DMS153 treated with DMSO at 0.1 percent for 48 hours (cell line): ENCODE measurements around the gene FERMT3.
A peak's percentile ranks its signal among the peaks of the same experiment; 100 is the strongest.
"Not testable (repeated sequence)": the region's sequence is repeated elsewhere in the genome, so short reads cannot be mapped to it uniquely, and the experiment has no call there.

ENCODE experiments used
- DNase-seq: peaks from one replicate; lab custom pipeline; 2025; ENCODE audit not compliant: unreplicated experiment; lab: John Stamatoyannopoulos, UW

The FERMT3 gene

GRCh38 chr11:64233913-64234586 lies 27.5 kb downstream of the FERMT3 start, which contains the start of gene VEGFB:
Gene VEGFB (plus strand): TSS chr11:64234584. CDS start chr11:64234834, 250 bp downstream.
- no peak for DNase-seq

- no peak for DNase-seq
These were observed 28.3 kb downstream of the FERMT3 start for GRCh38 chr11:64234647-64235379.

GRCh38 chr11:64235437-64236161 lies 29.1 kb downstream of the FERMT3 start:
- DNase-seq, result no peak

GRCh38 chr11:64237484-64237951 lies 31.0 kb downstream of the FERMT3 start:
- DNase-seq, result peak; percentile 96

- no peak for DNase-seq
These were observed 31.6 kb downstream of the FERMT3 start for GRCh38 chr11:64238076-64238475.

DNA sequence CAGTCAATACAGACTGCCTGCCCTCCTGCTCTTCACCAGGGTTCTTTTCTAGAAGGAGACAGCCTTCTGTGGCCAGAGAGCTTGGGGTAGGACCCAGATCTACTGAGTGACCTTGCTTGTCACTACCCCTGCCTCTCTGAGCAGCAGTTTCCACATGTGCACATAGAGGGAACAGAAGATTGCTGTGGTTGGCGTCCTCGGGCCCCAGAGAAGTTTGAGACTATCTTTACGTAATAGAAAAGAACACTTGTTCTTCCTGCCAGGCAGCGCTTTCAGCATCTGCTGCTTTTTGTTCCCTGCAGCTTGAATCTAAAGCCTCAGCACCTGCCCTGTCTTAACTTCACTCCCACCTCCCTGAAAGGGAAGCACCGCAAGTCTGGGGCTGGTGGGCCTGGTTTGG lies 32.5 kb downstream of the FERMT3 start:
- DNase-seq, result no peak

GRCh38 chr11:64239662-64240434 lies 33.3 kb downstream of the FERMT3 start:
- DNase-seq, result no peak

DNA sequence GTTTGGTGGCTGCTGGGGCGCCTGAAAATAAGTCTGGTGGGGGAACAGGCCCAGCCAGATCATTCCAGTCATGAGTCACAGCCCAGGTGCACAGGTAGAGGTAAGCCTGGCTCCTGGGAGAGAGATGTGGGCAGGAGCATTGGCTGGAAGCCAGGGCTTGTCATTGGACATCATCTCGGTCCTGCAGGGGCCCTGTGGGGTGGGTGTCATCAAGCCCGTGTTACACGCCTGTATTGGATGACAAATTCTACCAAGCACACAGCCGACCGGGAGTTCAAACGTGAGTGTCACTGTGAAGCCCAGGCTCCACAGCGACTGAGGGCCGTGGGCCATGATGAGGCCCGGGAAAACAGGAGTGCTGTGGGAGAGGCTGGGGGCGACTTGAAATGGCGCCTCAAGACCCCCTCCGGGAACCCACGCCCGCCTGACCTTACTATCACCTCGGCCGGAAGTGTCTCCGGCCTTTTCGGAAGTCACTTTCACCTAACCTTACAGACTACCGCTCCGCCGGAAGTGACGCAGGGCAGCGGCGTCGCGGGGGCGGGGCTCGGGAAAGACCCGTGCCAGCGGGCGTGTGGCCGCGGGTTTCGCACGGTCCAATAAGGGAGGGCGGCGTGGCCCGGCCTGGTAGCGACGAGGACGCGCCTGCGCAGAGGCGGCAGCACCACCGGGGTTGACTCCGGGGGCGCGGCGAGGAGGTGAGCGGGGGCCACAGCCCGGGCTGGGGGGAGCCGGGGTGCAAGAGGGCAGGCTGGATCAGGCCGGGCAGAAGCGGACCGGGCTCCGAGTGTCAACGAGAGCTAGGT lies 34.1 kb downstream of the FERMT3 start, which contains the start of gene FKBP2:
TSS of gene FKBP2 (plus strand) at position 661 of the 806 bp plus-strand sequence. CDS start 1,293 bp downstream, outside the sequence.
- peak; percentile 92 for DNase-seq

DNA sequence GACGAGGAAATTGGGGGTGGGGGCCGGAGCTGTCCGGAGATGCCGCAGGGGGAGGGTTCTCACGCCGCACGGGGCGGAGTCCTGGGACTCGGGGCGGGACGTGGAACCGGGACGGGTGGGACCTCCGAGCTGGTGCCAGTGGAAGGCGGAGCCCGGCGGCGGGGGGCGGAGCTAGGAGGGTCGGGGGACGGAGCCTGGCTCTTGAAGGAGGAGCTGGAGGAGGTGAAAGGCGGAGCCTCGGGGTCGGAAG lies 34.6 kb downstream of the FERMT3 start:
- peak; percentile 96 for DNase-seq

- no peak for DNase-seq
These were observed 35.2 kb downstream of the FERMT3 start for GRCh38 chr11:64241491-64242374.

GRCh38 chr11:64243236-64243854 lies 36.8 kb downstream of the FERMT3 start:
- no peak for DNase-seq

DNA sequence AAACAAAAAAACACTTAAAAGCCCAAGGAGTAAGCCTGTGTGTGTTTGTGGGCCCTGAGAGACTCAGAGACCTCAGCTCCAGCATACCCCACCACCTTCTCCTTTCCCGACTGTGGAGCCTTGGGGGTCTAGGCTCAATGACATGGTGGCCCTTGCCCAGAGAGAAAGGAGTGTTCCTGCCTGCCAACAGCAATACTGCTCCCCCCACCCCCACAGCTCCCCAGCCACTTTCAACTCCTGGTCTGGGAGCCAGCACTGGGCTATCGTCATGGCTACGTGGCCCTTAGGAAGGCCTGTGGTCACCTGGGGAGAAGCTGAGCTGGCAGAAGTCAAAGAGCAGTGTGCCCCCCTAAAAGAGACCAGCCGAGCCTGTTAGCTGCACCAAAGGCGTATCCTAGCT lies 37.6 kb downstream of the FERMT3 start:
- no peak for DNase-seq

DNA sequence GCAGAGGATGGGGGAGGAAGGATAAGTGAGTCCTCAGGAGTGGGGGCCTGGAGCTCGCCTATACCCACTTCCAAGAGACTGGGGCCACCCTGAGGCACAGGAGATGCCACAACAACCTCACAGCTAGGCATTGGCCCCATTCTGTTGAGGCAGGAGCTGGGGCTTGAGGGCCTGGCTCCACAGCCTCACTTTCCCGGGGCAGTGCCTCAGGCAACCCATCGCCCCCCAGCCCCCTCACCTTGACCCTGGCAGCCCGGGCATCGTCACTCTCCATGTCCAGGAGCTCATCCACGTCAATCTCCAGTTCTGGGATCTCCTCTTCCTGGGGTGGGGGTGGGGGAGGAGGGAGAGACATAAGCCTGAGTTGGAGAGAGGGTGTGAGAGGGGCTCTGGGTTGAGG lies 38.4 kb downstream of the FERMT3 start:
- no peak for DNase-seq

- DNase-seq, result no peak
These were observed 38.9 kb downstream of the FERMT3 start for GRCh38 chr11:64245401-64245796.

DNA sequence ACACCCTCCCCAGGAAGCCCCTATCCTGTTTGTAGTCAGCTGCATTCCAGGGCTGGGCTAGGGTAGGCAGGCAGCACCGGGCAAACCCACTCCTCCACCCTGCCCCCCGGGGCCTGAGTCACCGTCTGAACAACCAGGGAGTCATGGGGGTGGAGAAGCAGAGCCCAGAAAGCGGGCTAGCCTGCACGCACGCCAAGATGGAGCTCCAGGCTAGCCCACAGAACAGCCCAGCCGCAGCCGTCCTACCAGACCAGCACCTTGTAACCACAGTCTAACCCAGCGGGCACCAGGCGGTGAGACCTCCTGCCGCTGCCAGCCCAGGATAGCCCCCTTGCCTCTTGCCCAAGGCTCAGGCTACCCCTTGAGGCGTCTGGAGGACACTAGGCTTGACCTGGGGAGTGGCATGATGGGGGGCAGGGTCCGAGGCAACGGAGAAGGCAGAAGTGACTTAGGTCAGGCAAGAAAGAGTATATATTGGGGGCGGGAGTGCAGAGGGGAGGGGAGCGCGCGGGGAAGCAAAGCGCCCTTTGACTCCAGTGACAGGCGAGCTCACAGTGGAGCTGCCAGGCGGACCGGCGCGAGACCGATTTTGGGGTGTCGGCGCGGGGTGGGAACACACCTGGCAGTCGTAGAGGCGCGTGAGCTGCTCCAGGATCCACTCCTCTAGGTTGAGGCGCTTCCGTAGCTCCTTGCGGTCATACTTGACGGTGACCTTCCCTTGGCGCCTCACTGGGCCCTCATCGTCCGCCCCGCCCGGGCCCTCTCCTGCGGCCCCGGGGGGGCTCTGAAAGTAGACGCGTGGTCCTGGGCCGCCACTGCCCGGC lies 39.5 kb downstream of the FERMT3 start:
- no peak for DNase-seq

GRCh38 chr11:64246621-64246870 lies 40.0 kb downstream of the FERMT3 start:
- DNase-seq, result not testable (repeated sequence)

GRCh38 chr11:64246871-64247728 lies 40.6 kb downstream of the FERMT3 start, which contains the start of gene PPP1R14B:
Gene PPP1R14B (minus strand): TSS chr11:64246943. CDS start chr11:64246673, 270 bp downstream.
- DNase-seq, result peak; percentile 72
